ENCODE data around the gene TADA1.

TADA1 gene

DNA sequence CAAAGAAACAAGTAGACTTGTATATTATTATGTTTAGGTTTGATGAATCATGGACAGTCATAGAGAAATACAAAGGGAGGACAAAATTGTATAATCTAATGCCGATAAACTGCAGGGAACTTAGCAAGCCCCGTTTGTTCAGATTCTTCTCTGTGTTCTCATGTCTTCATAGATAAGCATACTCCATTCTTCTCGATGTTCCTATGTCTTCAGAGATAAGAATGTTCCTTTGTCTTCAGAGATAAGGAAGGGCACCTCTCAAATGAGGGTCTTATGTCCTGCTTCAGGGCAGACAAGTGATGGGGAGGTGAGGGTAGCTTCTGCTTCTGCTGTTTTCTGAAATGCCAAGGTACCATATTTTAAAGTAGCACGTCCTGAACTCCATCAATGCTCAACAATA, 19.7 kb upstream of the TADA1 start:
- Histone ChIP-seq H3K4me3 (ENCODE audit: low read length) (no peak overlapping the region), H3K9me3 (ENCODE audit: insufficient read depth, low read length) (peaks cover 17% of the 10 kb centered on the region; the same call in 1 of the 2 replicates), H4K20me1 (ENCODE audit: insufficient read depth, low read length) (no peaks in the 10 kb centered on the region), H3K79me2 (ENCODE audit: low read length) (no peaks in the 10 kb centered on the region), H3K4me1 (ENCODE audit: low read length) (0 out of 2 replicates have a peak, but pooled peaks cover under 1% of the 10 kb centered on the region), H2AFZ (ENCODE audit: low read depth, low read length) (no peak overlapping the region), H3K27ac (ENCODE audit: low read length) (no peak overlapping the region), H3K9ac (ENCODE audit: low read length) (no peak overlapping the region), H3K27me3 (ENCODE audit: low read depth, low read length) (peaks cover 20% of the 10 kb centered on the region; the same call in 1 of the 2 replicates), H3K36me3 (replicated peaks; ENCODE audit: low read depth, low read length) (no peaks in the 10 kb centered on the region), H3K4me2 (ENCODE audit: low read length) (no peak overlapping the region)
- no peak for TF ChIP-seq EZH2phosphoT487 (IDR thresholded peaks at IDR 0.05; ENCODE audit: low read depth)
- no peak for TF ChIP-seq CTCF (IDR thresholded peaks at IDR 0.05; ENCODE audit: low read depth, low read length)

DNA sequence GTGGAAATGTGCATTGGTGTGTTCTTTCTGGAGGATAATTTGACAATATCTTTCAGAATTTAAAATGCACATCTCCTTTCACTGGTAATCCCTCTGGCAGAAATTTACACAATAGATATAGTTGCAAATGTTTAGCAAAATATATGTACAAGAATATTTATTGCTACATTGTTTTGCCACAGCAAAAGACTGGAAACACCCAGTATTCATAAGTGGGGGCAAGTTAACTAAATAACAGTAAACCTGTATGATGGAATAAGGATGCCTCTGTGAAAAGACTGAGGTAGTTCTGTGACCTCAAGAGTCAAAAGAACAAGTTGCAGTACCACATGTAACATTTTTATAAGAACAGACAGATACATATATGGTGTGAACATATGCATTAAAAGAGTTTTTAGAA, 13.7 kb upstream of the TADA1 start:
- Histone ChIP-seq H3K27me3 (ENCODE audit: low read depth, low read length) (peaks cover 12% of the 10 kb centered on the region; the same call in 1 of the 2 replicates), H3K27ac (ENCODE audit: low read length) (no peak overlapping the region), H3K9ac (ENCODE audit: low read length) (no peak overlapping the region), H3K4me1 (ENCODE audit: low read length) (no peaks in the 10 kb centered on the region), H2AFZ (ENCODE audit: low read depth, low read length) (no peak overlapping the region), H3K4me3 (ENCODE audit: low read length) (no peak overlapping the region), H4K20me1 (ENCODE audit: insufficient read depth, low read length) (no peaks in the 10 kb centered on the region), H3K9me3 (ENCODE audit: insufficient read depth, low read length) (no peaks in the 10 kb centered on the region), H3K79me2 (ENCODE audit: low read length) (no peaks in the 10 kb centered on the region), H3K36me3 (replicated peaks; ENCODE audit: low read depth, low read length) (no peaks in the 10 kb centered on the region), H3K4me2 (ENCODE audit: low read length) (no peak overlapping the region)
- TF ChIP-seq EZH2phosphoT487 (IDR thresholded peaks at IDR 0.05; ENCODE audit: low read depth) (no peak), CTCF (IDR thresholded peaks at IDR 0.05; ENCODE audit: low read depth, low read length) (no peak)

- Histone ChIP-seq H3K27ac (ENCODE audit: low read length) (no peak overlapping the region), H3K79me2 (ENCODE audit: low read length) (no peaks in the 10 kb centered on the region), H3K4me1 (ENCODE audit: low read length) (no peaks in the 10 kb centered on the region)
Observed at GRCh38 chr1:166888373-166889111, 12.5 kb upstream of the TADA1 start.

More at GRCh38 chr1:166888373-166889111, 12.5 kb upstream of the TADA1 start:
- Histone ChIP-seq H3K4me2 (ENCODE audit: low read length) (no peak overlapping the region), H4K20me1 (ENCODE audit: insufficient read depth, low read length) (no peaks in the 10 kb centered on the region), H3K4me3 (ENCODE audit: low read length) (no peak overlapping the region), H3K9ac (ENCODE audit: low read length) (no peak overlapping the region), H3K9me3 (ENCODE audit: insufficient read depth, low read length) (no peaks in the 10 kb centered on the region), H2AFZ (ENCODE audit: low read depth, low read length) (no peak overlapping the region), H3K36me3 (replicated peaks; ENCODE audit: low read depth, low read length) (no peaks in the 10 kb centered on the region), H3K27me3 (ENCODE audit: low read depth, low read length) (peaks cover 11% of the 10 kb centered on the region; the same call in 1 of the 2 replicates)
- TF ChIP-seq CTCF (IDR thresholded peaks at IDR 0.05; ENCODE audit: low read depth, low read length) (no peak), EZH2phosphoT487 (IDR thresholded peaks at IDR 0.05; ENCODE audit: low read depth) (no peak)

Data from OCI-LY3 (cell line).